GM08714 (cell line): ENCODE measurements around the gene PABPC4L.
"Not testable (repeated sequence)": the region's sequence is repeated elsewhere in the genome, so short reads cannot be mapped to it uniquely, and the experiment has no call there.

Experiments used
- H3K4me3 ChIP-seq: fragments of 200-500 bp; sonication (Bioruptor generic); 2 replicates; pipeline ENCODE4 v1.5.1; 2014; ENCODE audit warnings: mild to moderate bottlenecking, low read length, inconsistent platforms
- ZNF274 ChIP-seq: IDR thresholded peaks from 2 replicates; pipeline ENCODE4 v1.6.1; 2012; ENCODE audit warnings: mild to moderate bottlenecking, low read depth, low read length

The PABPC4L gene

GRCh38 chr4:134201216-134202161 lies at the start of gene PABPC4L:
Gene PABPC4L (minus strand): TSS chr4:134201789. CDS start chr4:134201019, 770 bp downstream.
- no peak within 1 kb of the TSS for H3K4me3 ChIP-seq
- no peak for TF ChIP-seq ZNF274

DNA sequence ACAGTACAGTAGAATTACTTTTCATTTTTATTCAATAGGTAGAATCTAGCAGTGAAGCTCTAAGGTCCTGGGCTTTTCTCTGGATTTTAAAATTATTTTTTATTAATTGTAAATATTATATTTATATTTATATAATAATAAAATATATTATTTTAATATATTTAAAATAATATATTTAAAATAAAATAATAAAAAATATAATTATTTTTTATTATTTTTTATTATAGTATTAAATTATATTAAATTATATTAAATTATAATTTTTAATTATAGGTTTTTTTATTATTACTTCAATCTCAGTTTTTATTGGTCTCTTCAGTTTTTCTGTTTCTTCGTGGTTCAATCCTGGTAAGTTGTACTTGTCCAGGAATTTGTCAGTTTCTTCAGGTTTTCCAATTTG lies 49.7 kb upstream of the PABPC4L start:
- no peak for TF ChIP-seq ZNF274

DNA sequence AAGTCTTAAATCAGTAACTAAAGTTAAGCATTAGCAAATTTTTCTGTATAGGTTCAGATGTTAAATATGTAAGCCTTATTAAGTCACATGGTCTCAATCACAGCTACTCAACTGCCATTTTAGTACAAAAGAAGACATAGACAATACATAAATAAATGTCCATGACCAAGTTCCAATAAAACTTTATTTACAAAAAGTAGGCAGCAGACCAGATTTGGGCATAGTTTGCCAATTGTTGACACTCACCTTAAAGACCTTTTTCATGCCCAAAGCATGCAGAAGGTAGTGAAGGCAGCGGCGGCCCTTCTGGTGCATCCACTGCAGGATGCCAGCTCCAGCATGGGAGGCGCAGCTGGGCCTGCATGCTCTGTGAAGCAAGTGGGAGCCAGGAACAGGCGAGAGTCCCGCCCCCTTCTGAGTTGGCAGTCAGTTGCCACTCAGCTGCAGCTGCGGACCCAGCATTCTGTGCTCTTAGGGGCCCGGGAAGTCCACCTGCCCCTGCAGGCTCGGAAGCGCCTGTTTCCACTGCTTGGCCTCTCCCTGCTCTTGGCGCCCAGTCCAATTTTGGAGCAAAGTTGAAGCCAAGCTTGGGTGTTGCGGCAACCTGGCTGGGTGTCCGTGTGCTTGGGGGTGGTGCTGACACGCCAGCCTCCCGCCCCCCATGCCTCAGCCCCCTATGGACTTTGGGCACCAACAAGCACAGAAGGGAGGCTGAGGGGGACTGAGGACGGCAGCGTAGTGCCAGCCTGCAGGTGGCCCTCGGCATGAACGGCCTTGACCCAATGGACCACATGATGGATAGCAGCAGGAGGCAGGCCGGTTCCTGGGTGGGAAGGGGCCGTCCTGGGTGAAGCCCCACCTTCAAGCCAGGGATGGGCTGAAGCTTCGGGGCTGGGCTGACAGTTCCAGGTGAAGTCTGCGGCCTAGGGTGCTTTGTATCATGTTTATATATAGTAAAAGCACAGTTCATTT lies 42.4 kb upstream of the PABPC4L start:
- H3K4me3 ChIP-seq = no peak overlapping the region
- no peak for TF ChIP-seq ZNF274

More for the DNA sequence above, 49.7 kb upstream of the PABPC4L start:
- no peak overlapping the region for H3K4me3 ChIP-seq

GRCh38 chr4:134219043-134219442 lies 17.5 kb upstream of the PABPC4L start:
- H3K4me3 ChIP-seq = no peak overlapping the region
- no peak for TF ChIP-seq ZNF274

DNA sequence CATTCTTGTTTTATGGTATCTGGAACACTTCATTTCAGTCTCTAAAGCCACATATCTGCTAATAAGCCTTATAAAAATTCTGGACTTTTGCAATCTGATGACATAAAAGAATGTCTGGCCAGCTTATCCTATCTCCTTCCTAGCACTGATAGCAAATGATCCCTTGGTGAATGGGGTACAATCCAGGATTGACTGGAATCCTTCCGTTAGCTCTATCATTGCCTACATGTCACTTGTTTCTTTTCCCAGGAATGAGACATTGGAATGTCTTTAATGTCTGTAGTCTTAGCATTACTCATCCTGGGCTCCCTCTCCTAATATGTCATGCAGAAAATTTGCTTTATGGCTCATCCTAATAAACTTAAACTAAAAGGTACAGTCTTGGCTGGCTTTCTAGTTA lies 14.8 kb upstream of the PABPC4L start:
- no peak for TF ChIP-seq ZNF274
- no peak overlapping the region for H3K4me3 ChIP-seq

- no peak overlapping the region for H3K4me3 ChIP-seq
- no peak for TF ChIP-seq ZNF274
These were observed 14.2 kb upstream of the PABPC4L start for GRCh38 chr4:134215620-134216344.

- H3K4me3 ChIP-seq = not testable (repeated sequence)
These were observed 6.4 kb upstream of the PABPC4L start for GRCh38 chr4:134207955-134208354.

GRCh38 chr4:134202166-134202956 lies 772 bp upstream of the PABPC4L start:
- no peak for TF ChIP-seq ZNF274
- H3K4me3 ChIP-seq = no peak overlapping the region

GRCh38 chr4:134200811-134201215 lies 776 bp downstream of the PABPC4L start:
- no peak overlapping the region for H3K4me3 ChIP-seq

GRCh38 chr4:134189949-134190348 lies 11.6 kb downstream of the PABPC4L start:
- no peak overlapping the region for H3K4me3 ChIP-seq
- TF ChIP-seq ZNF274 = no peak

More at GRCh38 chr4:134200811-134201215, 776 bp downstream of the PABPC4L start:
- no peak for TF ChIP-seq ZNF274

DNA sequence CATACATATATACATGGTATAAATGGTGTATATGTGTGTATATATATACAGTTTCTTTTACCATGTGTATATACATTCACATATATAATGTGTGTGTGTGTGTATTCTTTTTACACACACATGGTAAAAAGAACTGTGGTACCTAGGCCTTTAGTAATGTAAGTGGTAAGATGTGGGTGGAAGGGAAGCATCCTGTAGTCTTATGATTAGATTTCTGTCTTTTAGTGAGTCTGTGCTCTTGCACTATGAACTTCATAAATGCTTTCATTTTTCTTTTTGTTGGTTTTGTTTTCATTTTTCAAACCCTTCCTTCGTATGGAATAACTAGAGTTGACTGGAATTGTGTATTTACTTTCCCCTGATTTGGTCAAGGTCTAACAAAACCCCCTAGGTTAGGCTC lies 12.1 kb downstream of the PABPC4L start:
- no peak for TF ChIP-seq ZNF274
- no peak overlapping the region for H3K4me3 ChIP-seq

DNA sequence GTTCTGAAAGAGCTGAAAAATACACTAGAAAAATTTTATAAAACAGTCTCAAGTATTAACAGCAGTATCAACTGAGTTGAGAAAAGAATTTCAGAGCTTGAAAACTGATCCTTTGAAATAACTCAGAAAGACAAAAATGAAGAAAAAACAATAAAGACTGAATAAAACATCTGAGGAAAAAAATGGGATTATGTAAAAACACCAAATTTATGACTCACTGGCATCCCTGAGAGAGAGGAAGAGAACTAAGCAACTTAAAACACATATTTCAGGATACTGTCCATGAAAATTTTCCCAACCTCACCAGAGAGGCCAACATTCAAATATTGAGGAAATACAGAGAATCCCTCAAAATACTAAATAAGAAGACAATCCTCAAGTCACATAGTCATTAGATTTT lies 22.9 kb downstream of the PABPC4L start:
- no peak for TF ChIP-seq ZNF274
- H3K4me3 ChIP-seq = no peak overlapping the region

DNA sequence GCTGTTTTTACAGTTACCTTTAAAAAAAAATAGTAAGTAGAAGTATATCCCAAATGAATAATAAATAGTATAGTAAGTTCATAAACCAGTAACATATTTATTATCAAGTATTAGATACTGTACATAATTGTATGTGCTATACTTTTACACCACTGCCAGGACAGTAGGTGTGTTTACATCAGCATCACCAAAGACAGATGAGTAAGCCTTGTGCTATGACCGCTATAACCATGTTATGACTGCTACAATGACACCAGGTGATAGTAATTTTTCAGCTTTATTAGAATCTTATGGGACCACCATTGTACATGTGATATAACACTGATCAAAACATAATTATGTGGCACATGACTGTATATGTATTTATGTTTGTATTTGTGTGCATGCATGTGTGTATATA lies 27.3 kb downstream of the PABPC4L start:
- TF ChIP-seq ZNF274 = no peak
- H3K4me3 ChIP-seq = no peak overlapping the region
